ENCODE data around the gene IGSF9B. TPM values are rescaled to one million over a fixed set of nuclear protein-coding genes. Genes with fewer than 3 reads are reported as not detected.

The IGSF9B gene
- polyA plus RNA-seq, 1 donor (not counting 4 experiments of a cell fraction or from before 2014, with no cell fraction given) = 0.66 TPM

GRCh38 chr11:133955081-133955891 lies 1.5 kb downstream of the IGSF9B start:
- Histone ChIP-seq H3K4me2 (ENCODE audit: control insufficient read depth, extremely low read depth, insufficient read depth, low read depth, low read length) (peak overlapping the region; percentile 32), H3K27me3 (ENCODE audit: control insufficient read depth, extremely low read depth, insufficient read depth, low read length) (peaks cover 52% of the 10 kb centered on the region), H3K9ac (ENCODE audit: control insufficient read depth, extremely low read depth, insufficient read depth, low read length) (no peak overlapping the region), H3K4me1 (ENCODE audit: control insufficient read depth, extremely low read depth, insufficient read depth, low read length) (peaks cover 14% of the 10 kb centered on the region), H3K9me3 (ENCODE audit: control insufficient read depth, low read depth, low read length) (no peaks in the 10 kb centered on the region), H2AFZ (ENCODE audit: control insufficient read depth, low read length) (no peak overlapping the region), H3K4me3 (ENCODE audit: control insufficient read depth in 2 of 3, extremely low read depth in 1 of 3, insufficient read depth in 2 of 3, low read depth in 1 of 3, low read length in 3 of 3) (no peak overlapping the region), H3K27ac (ENCODE audit: control insufficient read depth, insufficient read depth, low read length) (no peak overlapping the region), H3K9me1 (ENCODE audit: control insufficient read depth, extremely low read depth, insufficient read depth, low read length) (no peaks in the 10 kb centered on the region), H3K79me2 (ENCODE audit: control insufficient read depth, insufficient read depth, low read length) (no peaks in the 10 kb centered on the region), H4K20me1 (ENCODE audit: control insufficient read depth, extremely low read depth, insufficient read depth, low read length) (no peaks in the 10 kb centered on the region), H3K36me3 (ENCODE audit: control insufficient read depth in 2 of 2, extremely low read depth in 1 of 2, insufficient read depth in 2 of 2, low read length in 2 of 2) (no peaks in the 10 kb centered on the region)
- dilution Hi-C loops (cut with MboI; ENCODE audit: extremely low pct_ligation_motif_present, low sequenced_read_pairs) = no loop called here
- no peak for FAIRE-seq
- DNase-seq (ENCODE audit: low read depth, low spot score) = no peak
- TF ChIP-seq EZH2 (IDR thresholded peaks at IDR 0.05; ENCODE audit: low read length) = peak; percentile 97
- TF ChIP-seq, protein P1, sequence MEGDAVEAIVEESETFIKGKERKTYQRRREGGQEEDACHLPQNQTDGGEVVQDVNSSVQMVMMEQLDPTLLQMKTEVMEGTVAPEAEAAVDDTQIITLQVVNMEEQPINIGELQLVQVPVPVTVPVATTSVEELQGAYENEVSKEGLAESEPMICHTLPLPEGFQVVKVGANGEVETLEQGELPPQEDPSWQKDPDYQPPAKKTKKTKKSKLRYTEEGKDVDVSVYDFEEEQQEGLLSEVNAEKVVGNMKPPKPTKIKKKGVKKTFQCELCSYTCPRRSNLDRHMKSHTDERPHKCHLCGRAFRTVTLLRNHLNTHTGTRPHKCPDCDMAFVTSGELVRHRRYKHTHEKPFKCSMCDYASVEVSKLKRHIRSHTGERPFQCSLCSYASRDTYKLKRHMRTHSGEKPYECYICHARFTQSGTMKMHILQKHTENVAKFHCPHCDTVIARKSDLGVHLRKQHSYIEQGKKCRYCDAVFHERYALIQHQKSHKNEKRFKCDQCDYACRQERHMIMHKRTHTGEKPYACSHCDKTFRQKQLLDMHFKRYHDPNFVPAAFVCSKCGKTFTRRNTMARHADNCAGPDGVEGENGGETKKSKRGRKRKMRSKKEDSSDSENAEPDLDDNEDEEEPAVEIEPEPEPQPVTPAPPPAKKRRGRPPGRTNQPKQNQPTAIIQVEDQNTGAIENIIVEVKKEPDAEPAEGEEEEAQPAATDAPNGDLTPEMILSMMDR (optimal IDR thresholded peaks at IDR 0.05 in 1 of 3, IDR thresholded peaks at IDR 0.05 in 1 of 3, conservative IDR thresholded peaks at IDR 0.05 in 1 of 3; ENCODE audit: extremely low read depth in 1 of 3, insufficient read depth in 2 of 3, low read length in 3 of 3) = no peak

DNA sequence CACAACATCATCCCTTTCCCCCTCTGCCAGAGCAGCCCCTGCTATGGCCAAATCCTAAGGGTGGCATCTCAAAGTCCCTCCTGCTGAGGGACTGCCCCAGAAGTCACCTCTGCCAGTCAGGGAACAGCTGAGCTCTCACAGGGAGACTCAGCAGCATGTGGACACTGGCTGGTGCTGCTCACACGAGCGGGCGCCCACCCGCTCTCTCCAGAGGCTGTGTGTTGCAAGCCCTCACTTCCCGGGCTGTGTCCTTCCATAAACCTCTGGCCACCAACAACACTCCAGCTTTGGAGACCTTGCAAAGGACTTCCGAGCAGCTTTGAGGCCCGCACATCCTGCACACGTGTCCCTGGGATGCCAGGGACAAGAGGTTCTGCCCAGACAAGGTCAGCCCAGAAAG lies 2.8 kb downstream of the IGSF9B start:
- no peak overlapping the region for H3K4me3 ChIP-seq (ENCODE audit: control insufficient read depth in 2 of 3, extremely low read depth in 1 of 3, insufficient read depth in 2 of 3, low read depth in 1 of 3, low read length in 3 of 3)
- H2AFZ ChIP-seq (ENCODE audit: control insufficient read depth, low read length) = no peak overlapping the region
- no peak overlapping the region for H3K27ac ChIP-seq (ENCODE audit: control insufficient read depth, insufficient read depth, low read length)
- no peaks in the 10 kb centered on the region for H3K9me1 ChIP-seq (ENCODE audit: control insufficient read depth, extremely low read depth, insufficient read depth, low read length)
- no peak overlapping the region for H3K4me2 ChIP-seq (ENCODE audit: control insufficient read depth, extremely low read depth, insufficient read depth, low read depth, low read length)
- H3K36me3 ChIP-seq (ENCODE audit: control insufficient read depth in 2 of 2, extremely low read depth in 1 of 2, insufficient read depth in 2 of 2, low read length in 2 of 2) = no peaks in the 10 kb centered on the region
- H4K20me1 ChIP-seq (ENCODE audit: control insufficient read depth, extremely low read depth, insufficient read depth, low read length) = no peaks in the 10 kb centered on the region
- H3K79me2 ChIP-seq (ENCODE audit: control insufficient read depth, insufficient read depth, low read length) = no peaks in the 10 kb centered on the region
- peaks cover 14% of the 10 kb centered on the region for H3K4me1 ChIP-seq (ENCODE audit: control insufficient read depth, extremely low read depth, insufficient read depth, low read length)
- peaks cover 52% of the 10 kb centered on the region for H3K27me3 ChIP-seq (ENCODE audit: control insufficient read depth, extremely low read depth, insufficient read depth, low read length)
- no peak overlapping the region for H3K9ac ChIP-seq (ENCODE audit: control insufficient read depth, extremely low read depth, insufficient read depth, low read length)
- dilution Hi-C loops (cut with MboI; ENCODE audit: extremely low pct_ligation_motif_present, low sequenced_read_pairs) = no loop called here
- no peaks in the 10 kb centered on the region for H3K9me3 ChIP-seq (ENCODE audit: control insufficient read depth, low read depth, low read length)
- TF ChIP-seq, protein P1 (optimal IDR thresholded peaks at IDR 0.05 in 1 of 3, IDR thresholded peaks at IDR 0.05 in 1 of 3, conservative IDR thresholded peaks at IDR 0.05 in 1 of 3; ENCODE audit: extremely low read depth in 1 of 3, insufficient read depth in 2 of 3, low read length in 3 of 3) = no peak
- no peak for TF ChIP-seq EZH2 (IDR thresholded peaks at IDR 0.05; ENCODE audit: low read length)
- FAIRE-seq (no peak), DNase-seq (ENCODE audit: low read depth, low spot score) (no peak)

Measured in keratinocyte (primary cell).